Type B pancreatic cell (in vitro differentiated cells): ENCODE results near the gene CBX7. TPM values are rescaled to one million over a fixed set of nuclear protein-coding genes. Genes with fewer than 3 reads are reported as not detected.
"Not testable (repeated sequence)": the region's sequence is repeated elsewhere in the genome, so short reads cannot be mapped to it uniquely, and the experiment has no call there.

Experiments used
- DNase-seq: peaks from one replicate; pipeline ENCODE4 v3.0.0; 2021; ENCODE audit warnings: mixed read lengths; ENCODE audit not compliant: unreplicated experiment; ENCODE audit errors: extremely low spot score
- H3K27ac Mint-ChIP-seq: 2 replicates; pipeline ENCODE4 v1.8.0; 2021; ENCODE audit warnings: mild to moderate bottlenecking, mixed read lengths
- H3K27me3 Mint-ChIP-seq: 2 replicates; pipeline ENCODE4 v1.8.0; 2021; ENCODE audit warnings: mixed read lengths
- H3K36me3 Mint-ChIP-seq: 2 replicates; pipeline ENCODE4 v1.8.0; 2021; ENCODE audit warnings: mixed read lengths
- H3K4me1 Mint-ChIP-seq: one replicate; pipeline ENCODE4 v1.8.0; 2021; ENCODE audit warnings: mixed read lengths; ENCODE audit not compliant: unreplicated experiment
- H3K4me3 Mint-ChIP-seq: 2 replicates; pipeline ENCODE4 v1.8.0; 2021; ENCODE audit warnings: mild to moderate bottlenecking, mixed read lengths
- H3K9me3 Mint-ChIP-seq: 2 replicates; pipeline ENCODE4 v1.8.0; 2021; ENCODE audit warnings: mixed read lengths
- total RNA-seq: library from RNA; stranded (reverse); gene quantifications from 2 replicates; pipeline ENCODE4 v1.2.1, GENCODE V29; 2021; ENCODE audit warnings: low replicate concordance
- TF ChIP-seq, protein P1 (sequence below): fragments of 200-600 bp; sonication (generic); conservative IDR thresholded peaks from 2 replicates; pipeline ENCODE4 v1.5.0; 2021; ENCODE audit warnings: antibody characterized with exemption, mild to moderate bottlenecking

The CBX7 gene
- total RNA-seq, 1 donor from 2014 or later = 4.8 TPM

- H3K27me3 Mint-ChIP-seq = peaks cover 6% of the 10 kb centered on the region
- H3K9me3 Mint-ChIP-seq = no peaks in the 10 kb centered on the region
- peak overlapping the region; percentile 34 for H3K27ac Mint-ChIP-seq
- TF ChIP-seq, protein P1, sequence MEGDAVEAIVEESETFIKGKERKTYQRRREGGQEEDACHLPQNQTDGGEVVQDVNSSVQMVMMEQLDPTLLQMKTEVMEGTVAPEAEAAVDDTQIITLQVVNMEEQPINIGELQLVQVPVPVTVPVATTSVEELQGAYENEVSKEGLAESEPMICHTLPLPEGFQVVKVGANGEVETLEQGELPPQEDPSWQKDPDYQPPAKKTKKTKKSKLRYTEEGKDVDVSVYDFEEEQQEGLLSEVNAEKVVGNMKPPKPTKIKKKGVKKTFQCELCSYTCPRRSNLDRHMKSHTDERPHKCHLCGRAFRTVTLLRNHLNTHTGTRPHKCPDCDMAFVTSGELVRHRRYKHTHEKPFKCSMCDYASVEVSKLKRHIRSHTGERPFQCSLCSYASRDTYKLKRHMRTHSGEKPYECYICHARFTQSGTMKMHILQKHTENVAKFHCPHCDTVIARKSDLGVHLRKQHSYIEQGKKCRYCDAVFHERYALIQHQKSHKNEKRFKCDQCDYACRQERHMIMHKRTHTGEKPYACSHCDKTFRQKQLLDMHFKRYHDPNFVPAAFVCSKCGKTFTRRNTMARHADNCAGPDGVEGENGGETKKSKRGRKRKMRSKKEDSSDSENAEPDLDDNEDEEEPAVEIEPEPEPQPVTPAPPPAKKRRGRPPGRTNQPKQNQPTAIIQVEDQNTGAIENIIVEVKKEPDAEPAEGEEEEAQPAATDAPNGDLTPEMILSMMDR = no peak
- no peaks in the 10 kb centered on the region for H3K36me3 Mint-ChIP-seq
- no peak overlapping the region for H3K4me3 Mint-ChIP-seq
- H3K4me1 Mint-ChIP-seq = peaks cover 28% of the 10 kb centered on the region
- no peak for DNase-seq
Measured at GRCh38 chr22:39173050-39173706, 20.7 kb upstream of the CBX7 start.

- H3K4me3 Mint-ChIP-seq, DNase-seq, H3K27me3 Mint-ChIP-seq, H3K36me3 Mint-ChIP-seq, H3K9me3 Mint-ChIP-seq: not testable (repeated sequence)
- Mint-ChIP-seq H3K27ac (peak overlapping the region; percentile 34), H3K4me1 (peaks cover 24% of the 10 kb centered on the region)
Measured at GRCh38 chr22:39172265-39173049, 20.0 kb upstream of the CBX7 start.

GRCh38 chr22:39171623-39172264 is 19.3 kb upstream of the CBX7 start:
- Mint-ChIP-seq H3K27ac (no peak overlapping the region), H3K9me3 (no peaks in the 10 kb centered on the region), H3K4me3 (no peak overlapping the region), H3K27me3 (peaks cover 6% of the 10 kb centered on the region), H3K4me1 (peaks cover 24% of the 10 kb centered on the region), H3K36me3 (no peaks in the 10 kb centered on the region)
- no peak for DNase-seq
- TF ChIP-seq, protein P1 = no peak

DNA sequence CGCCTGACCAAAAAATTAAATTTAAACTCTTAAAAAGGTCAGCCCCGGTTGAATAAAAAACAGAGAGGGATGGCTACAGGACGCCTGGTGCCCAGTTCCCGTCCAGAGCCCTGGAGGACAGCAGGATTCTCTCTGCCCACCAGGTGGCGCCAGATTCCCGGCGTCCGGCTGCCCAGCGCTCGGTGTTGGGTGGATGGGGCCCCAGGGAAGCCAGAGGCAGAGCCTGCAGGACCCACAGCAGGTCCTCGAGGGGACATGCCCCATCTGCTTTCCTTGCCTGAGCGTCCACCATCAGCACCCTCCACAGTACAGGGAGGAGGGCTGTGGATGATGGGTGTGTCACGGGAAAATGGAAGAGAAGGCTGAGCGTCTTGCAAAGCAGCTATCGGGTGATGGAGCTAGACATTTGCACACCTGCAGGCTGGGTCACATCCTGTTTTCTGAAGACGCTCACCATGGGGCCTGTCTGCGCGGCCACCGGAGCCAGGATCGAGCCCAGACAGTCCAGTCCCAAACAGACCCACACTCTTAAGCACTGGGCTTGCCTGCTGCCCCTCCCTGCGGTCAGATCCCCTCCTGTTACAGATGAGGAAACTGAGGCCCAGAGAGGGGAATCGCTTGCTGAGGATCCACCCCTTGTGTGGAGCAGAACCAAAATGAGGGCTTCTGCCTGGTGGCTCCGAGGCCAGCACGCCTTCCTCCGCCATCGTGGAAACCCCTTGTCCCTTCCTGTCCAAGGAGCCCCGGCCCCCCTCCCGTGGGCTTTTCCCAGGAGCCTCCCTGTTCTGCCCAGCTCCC is 18.5 kb upstream of the CBX7 start:
- DNase-seq = peak; percentile 91
- TF ChIP-seq, protein P1 = peak; percentile 99
- Mint-ChIP-seq H3K4me3 (no peak overlapping the region), H3K4me1 (peaks cover 24% of the 10 kb centered on the region), H3K27ac (peak overlapping the region; percentile 6), H3K9me3 (no peaks in the 10 kb centered on the region), H3K27me3 (peaks cover 6% of the 10 kb centered on the region), H3K36me3 (no peaks in the 10 kb centered on the region)

- no peak overlapping the region for H3K27ac Mint-ChIP-seq
Measured at GRCh38 chr22:39169797-39170466, 17.5 kb upstream of the CBX7 start.

More at GRCh38 chr22:39169797-39170466, 17.5 kb upstream of the CBX7 start:
- TF ChIP-seq, protein P1 = no peak
- Mint-ChIP-seq H3K27me3 (peaks cover 6% of the 10 kb centered on the region), H3K4me1 (peaks cover 24% of the 10 kb centered on the region), H3K4me3 (no peak overlapping the region), H3K36me3 (no peaks in the 10 kb centered on the region), H3K9me3 (no peaks in the 10 kb centered on the region)
- no peak for DNase-seq
